Cardiac muscle cell (in vitro differentiated cells and primary cell): Measurements from ENCODE around the gene MPG. TPM values are rescaled to one million over a fixed set of nuclear protein-coding genes. Genes with fewer than 3 reads are reported as not detected.
"Not testable (repeated sequence)": the region's sequence is repeated elsewhere in the genome, so short reads cannot be mapped to it uniquely, and the experiment has no call there.

Experiments
- DNase-seq, 2 donors: peaks; one replicate each; pipeline versions ENCODE4 v3.0.0 to v3.0.0-alpha.2; 2010 to 2017; ENCODE audit warnings: low read depth in 1 of 2, low spot score in 1 of 2
- H3K27ac ChIP-seq: fragments of 200-600 bp; sonication (generic); 2 replicates; pipeline ENCODE4 v1.5.1; 2016
- H3K27me3 ChIP-seq: fragments of 200-600 bp; sonication (generic); 2 replicates; pipeline ENCODE4 v1.6.0; 2016; ENCODE audit warnings: control low read depth
- H3K36me3 ChIP-seq: fragments of 200-600 bp; sonication (generic); 2 replicates; pipeline ENCODE4 v1.5.1; 2016; ENCODE audit warnings: control low read depth
- H3K4me1 ChIP-seq: fragments of 200-600 bp; sonication (generic); 2 replicates; pipeline ENCODE4 v1.8.1; 2017; ENCODE audit warnings: low read depth, mild to moderate bottlenecking, mixed run types
- H3K4me3 ChIP-seq: fragments of 200-600 bp; sonication (generic); 2 replicates; pipeline ENCODE4 v1.5.1; 2016; ENCODE audit warnings: mild to moderate bottlenecking
- H3K9me3 ChIP-seq: fragments of 200-600 bp; sonication (generic); 2 replicates; pipeline ENCODE4 v1.5.1; 2017; ENCODE audit warnings: low read depth, mild to moderate bottlenecking, control low read depth
- polyA plus RNA-seq: library from polyadenylated mRNA; unstranded; fragments of >200 nt; fragmentation: Nextera tagmentation; extraction: Ambion mirVana; gene quantifications from 2 replicates; pipeline ENCODE4 v1.2.1, GENCODE V29; 2016
- total RNA-seq: library from RNA; depleted of rRNA; stranded (reverse); fragments of >200 nt; gene quantifications from 2 replicates; pipeline ENCODE4 v1.2.3, GENCODE V29; 2016
- TF ChIP-seq, protein P1 (sequence below): IDR thresholded peaks from 2 replicates; pipeline ENCODE4 v1.5.1; 2012; ENCODE audit warnings: low read depth, mild to moderate bottlenecking, low read length

Gene MPG
- total and polyA plus RNA-seq, 2 experiments from 2014 or later, result 78.2 to 90.2 TPM

DNA sequence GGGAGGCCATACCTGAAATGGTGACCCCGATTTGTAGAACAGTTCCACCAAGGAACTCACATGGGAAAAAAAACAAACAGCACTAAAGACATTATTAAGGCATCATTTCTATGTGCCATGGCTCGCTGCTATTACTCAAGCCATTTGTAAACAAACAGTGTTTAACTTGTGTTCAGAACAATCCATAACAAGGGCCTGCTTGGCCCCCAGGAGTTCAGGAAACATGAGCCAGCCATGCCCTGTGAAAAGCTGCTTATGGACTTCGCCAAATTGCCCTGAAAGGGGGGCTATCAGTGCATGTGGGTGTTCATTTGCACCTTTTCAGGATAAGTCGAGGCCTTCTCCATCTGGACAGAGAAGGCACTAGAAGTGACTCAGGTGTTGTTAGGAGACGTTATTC is 32.6 kb upstream of the MPG start:
- Histone ChIP-seq H3K4me3 (no peak overlapping the region), H3K27me3 (no peaks in the 10 kb centered on the region), H3K27ac (no peak overlapping the region), H3K36me3 (peaks cover 11% of the 10 kb centered on the region), H3K9me3 (no peaks in the 10 kb centered on the region), H3K4me1 (no peaks in the 10 kb centered on the region)
- TF ChIP-seq, protein P1, sequence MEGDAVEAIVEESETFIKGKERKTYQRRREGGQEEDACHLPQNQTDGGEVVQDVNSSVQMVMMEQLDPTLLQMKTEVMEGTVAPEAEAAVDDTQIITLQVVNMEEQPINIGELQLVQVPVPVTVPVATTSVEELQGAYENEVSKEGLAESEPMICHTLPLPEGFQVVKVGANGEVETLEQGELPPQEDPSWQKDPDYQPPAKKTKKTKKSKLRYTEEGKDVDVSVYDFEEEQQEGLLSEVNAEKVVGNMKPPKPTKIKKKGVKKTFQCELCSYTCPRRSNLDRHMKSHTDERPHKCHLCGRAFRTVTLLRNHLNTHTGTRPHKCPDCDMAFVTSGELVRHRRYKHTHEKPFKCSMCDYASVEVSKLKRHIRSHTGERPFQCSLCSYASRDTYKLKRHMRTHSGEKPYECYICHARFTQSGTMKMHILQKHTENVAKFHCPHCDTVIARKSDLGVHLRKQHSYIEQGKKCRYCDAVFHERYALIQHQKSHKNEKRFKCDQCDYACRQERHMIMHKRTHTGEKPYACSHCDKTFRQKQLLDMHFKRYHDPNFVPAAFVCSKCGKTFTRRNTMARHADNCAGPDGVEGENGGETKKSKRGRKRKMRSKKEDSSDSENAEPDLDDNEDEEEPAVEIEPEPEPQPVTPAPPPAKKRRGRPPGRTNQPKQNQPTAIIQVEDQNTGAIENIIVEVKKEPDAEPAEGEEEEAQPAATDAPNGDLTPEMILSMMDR, result no peak
- no peak for DNase-seq

DNA sequence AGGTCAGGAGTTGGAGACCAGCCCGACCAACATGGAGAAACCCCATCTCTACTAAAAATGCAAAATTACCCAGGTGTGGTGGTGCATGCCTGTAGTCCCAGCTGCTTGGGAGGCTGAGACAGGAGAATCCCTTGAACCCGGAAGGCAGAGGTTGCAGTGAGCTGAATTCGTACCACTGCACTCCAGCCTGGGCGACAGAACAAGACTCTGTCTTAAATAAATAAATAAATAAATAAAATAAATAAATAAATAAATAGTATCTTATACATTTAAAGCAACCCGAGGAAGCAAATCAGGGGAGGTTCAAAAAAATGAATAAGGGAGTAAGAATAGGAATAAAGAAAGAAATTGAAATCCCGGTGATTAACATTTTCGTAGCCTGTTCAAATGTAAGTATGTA is 31.5 kb upstream of the MPG start:
- H3K27ac ChIP-seq, H3K4me3 ChIP-seq, H3K4me1 ChIP-seq, DNase-seq, H3K9me3 ChIP-seq, H3K27me3 ChIP-seq: not testable (repeated sequence)
- peaks cover 11% of the 10 kb centered on the region for H3K36me3 ChIP-seq

DNA sequence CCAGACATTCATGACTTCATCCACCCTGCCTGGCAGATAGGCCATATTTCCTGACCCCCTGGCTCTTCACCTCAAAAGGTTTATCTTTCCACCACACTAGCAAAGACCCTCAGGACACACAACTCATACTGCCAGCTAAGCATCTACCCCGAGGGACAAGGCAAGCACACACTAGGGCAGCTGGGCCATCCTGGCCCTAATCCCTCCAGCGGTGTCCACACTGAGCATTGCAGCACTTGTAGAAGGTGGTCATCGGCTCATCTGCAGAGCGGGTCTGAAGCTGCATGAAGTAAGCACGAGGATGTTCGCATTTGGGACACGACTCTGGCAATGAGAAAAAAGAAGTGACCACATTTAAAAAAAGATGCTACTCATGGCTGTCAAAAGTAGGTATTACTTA is 30.8 kb upstream of the MPG start:
- DNase-seq, result no peak
- Histone ChIP-seq H3K9me3 (no peaks in the 10 kb centered on the region), H3K4me1 (no peaks in the 10 kb centered on the region), H3K27me3 (no peaks in the 10 kb centered on the region), H3K27ac (no peak overlapping the region), H3K4me3 (no peak overlapping the region), H3K36me3 (peaks cover 11% of the 10 kb centered on the region)
- TF ChIP-seq, protein P1, result no peak

DNA sequence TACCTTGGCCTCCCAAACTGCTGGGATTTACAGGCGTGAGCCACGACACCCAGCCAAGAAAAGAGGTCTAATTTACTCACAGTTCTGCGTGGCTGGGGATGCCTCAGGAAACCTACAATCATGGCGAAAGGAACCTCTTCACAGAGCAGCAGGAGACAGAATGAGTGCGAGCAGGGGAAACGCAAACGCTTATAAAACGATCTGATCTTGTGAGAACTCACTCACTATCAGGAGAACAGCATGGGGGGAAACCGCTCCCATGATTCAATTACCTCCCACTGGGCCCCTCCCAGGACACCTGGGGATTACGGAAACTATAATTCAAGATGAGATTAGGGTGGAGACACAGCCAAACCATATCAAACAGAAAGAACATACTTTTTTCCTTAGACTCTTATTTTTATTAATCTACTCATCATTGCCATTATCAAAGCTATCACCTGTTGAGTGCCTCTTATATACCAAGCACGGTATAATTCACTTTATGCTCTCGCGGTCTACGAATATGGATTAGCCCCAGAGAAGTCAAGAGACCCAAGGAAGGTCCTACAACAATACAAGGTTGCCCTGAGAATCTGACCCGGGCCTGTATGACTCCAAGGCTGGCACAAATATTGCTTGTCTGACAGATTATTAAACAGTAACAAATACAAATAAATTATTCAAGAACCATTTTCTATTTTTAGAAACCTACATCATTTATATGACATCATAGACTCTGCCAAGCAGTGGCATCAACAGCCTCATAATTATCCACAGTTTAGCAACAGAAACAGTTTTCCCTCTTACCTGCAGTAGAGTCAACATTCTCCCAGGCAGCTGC is 27.0 kb upstream of the MPG start:
- TF ChIP-seq, protein P1, result no peak

DNA sequence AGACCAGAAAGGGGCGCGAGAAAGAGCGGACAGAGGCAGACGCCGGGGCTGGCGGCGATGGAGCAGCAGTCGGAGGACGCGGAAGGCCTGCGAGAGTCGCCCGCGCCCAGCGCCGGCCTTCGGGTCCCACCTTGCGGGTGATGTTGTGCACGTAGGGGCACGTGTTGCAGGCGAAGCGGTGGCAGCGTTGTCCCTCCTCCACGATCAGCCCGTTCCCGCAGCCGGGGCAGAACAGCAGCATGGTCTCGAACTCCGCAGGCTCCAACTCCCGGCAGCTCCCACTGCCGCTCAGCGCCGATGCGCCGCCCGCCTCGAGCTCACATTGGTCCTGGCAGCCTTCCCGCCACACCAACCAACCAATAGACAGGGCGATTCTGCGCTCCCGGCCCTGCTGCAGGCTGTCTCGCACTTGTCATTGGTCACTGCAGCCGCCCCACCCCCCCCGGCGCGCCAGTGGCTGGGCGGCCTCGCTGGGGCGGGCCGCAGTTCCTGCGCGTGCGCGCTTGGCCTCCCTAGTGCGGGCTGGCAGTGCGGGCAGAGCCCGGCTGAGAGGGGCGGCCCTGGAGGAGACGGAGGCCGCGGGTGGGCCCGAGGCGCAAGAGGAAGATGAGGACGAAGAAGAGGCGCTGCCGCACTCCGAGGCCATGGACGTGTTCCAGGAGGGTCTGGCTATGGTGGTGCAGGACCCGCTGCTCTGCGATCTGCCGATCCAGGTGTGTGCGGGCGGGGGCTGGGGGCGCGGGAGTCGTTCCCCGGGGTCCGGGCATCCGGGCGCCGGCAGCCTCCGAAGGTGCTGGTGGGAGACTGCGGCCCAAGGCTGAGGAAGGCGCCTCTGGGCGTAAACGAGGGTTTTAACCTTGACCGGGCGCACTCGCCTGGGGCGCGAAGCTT is 24.4 kb upstream of the MPG start, which contains the start of the genes POLR3K and SNRNP25:
POLR3K (minus strand) TSS at position 263 of the 891 bp plus-strand sequence; CDS start at position 241, 22 bp downstream.
SNRNP25 (plus strand) TSS at position 483 of the 891 bp plus-strand sequence; CDS start at position 672, 189 bp downstream.
- TF ChIP-seq, protein P1, result no peak

More for the DNA sequence above, 27.0 kb upstream of the MPG start:
- H3K27ac ChIP-seq, result no peak overlapping the region
- no peaks in the 10 kb centered on the region for H3K27me3 ChIP-seq
- H3K4me1 ChIP-seq, result peaks cover 3% of the 10 kb centered on the region
- peaks cover 14% of the 10 kb centered on the region for H3K36me3 ChIP-seq
- no peak for DNase-seq
- H3K4me3 ChIP-seq, result no peak overlapping the region
- H3K9me3 ChIP-seq, result no peaks in the 10 kb centered on the region

More for the DNA sequence above, 24.4 kb upstream of the MPG start, which contains the start of the genes POLR3K and SNRNP25:
- Histone ChIP-seq H3K27me3 (no peaks in the 10 kb centered on the region), H3K9me3 (no peaks in the 10 kb centered on the region), H3K4me1 (peaks cover 3% of the 10 kb centered on the region), H3K4me3 (peak within 1 kb of the TSS; percentile 71), H3K36me3 (peaks cover 21% of the 10 kb centered on the region), H3K27ac (peak within 1 kb of the TSS; percentile 86)
- DNase-seq, result peak; percentile 99
